Measurements from ENCODE around the gene CPTP.

CPTP gene

GRCh38 chr1:1334835-1335234 lies 10.2 kb downstream of the CPTP start:
- no peak for DNase-seq (ENCODE audit: low read depth in 2 of 2)

GRCh38 chr1:1335283-1335682 lies 10.7 kb downstream of the CPTP start:
- no peak for DNase-seq (ENCODE audit: low read depth in 2 of 2)

- DNase-seq (ENCODE audit: low read depth in 2 of 2), result no peak
Observed at GRCh38 chr1:1335792-1336248, 11.2 kb downstream of the CPTP start.

- no peak for DNase-seq (ENCODE audit: low read depth in 2 of 2)
Observed at GRCh38 chr1:1336446-1336845, 11.8 kb downstream of the CPTP start.

GRCh38 chr1:1336931-1337792 lies 12.6 kb downstream of the CPTP start:
- no peak for DNase-seq (ENCODE audit: low read depth in 2 of 2)

GRCh38 chr1:1337793-1338147 lies 13.2 kb downstream of the CPTP start:
- DNase-seq (ENCODE audit: low read depth in 2 of 2), result no peak

GRCh38 chr1:1338278-1338677 lies 13.7 kb downstream of the CPTP start:
- DNase-seq (ENCODE audit: low read depth in 2 of 2), result no peak

GRCh38 chr1:1340185-1340584 lies 15.6 kb downstream of the CPTP start:
- DNase-seq (ENCODE audit: low read depth in 2 of 2), result no peak

GRCh38 chr1:1340791-1341548 lies 16.4 kb downstream of the CPTP start:
- DNase-seq (ENCODE audit: low read depth in 2 of 2), result no peak

GRCh38 chr1:1341549-1342021 lies 17.0 kb downstream of the CPTP start:
- DNase-seq (ENCODE audit: low read depth in 2 of 2), result no peak

GRCh38 chr1:1342061-1342562 lies 17.5 kb downstream of the CPTP start:
- no peak for DNase-seq (ENCODE audit: low read depth in 2 of 2)

- DNase-seq (ENCODE audit: low read depth in 2 of 2), result no peak
Observed at GRCh38 chr1:1342584-1343115, 18.0 kb downstream of the CPTP start.

- DNase-seq (ENCODE audit: low read depth in 2 of 2), result no peak
Observed at GRCh38 chr1:1343811-1344421, 19.3 kb downstream of the CPTP start.

- DNase-seq (ENCODE audit: low read depth in 2 of 2), result peak; percentile 29 to 42
Observed at GRCh38 chr1:1344655-1345361, 20.2 kb downstream of the CPTP start.

- DNase-seq (ENCODE audit: low read depth in 2 of 2), result no peak
Observed at GRCh38 chr1:1345384-1345783, 20.8 kb downstream of the CPTP start.

GRCh38 chr1:1345860-1346500 lies 21.4 kb downstream of the CPTP start:
- DNase-seq (ENCODE audit: low read depth in 2 of 2), result no peak

GRCh38 chr1:1346501-1346890 lies 21.9 kb downstream of the CPTP start:
- DNase-seq (ENCODE audit: low read depth in 2 of 2), result no peak

GRCh38 chr1:1347026-1347595 lies 22.5 kb downstream of the CPTP start:
- no peak for DNase-seq (ENCODE audit: low read depth in 2 of 2)

GRCh38 chr1:1347663-1348419 lies 23.2 kb downstream of the CPTP start:
- no peak for DNase-seq (ENCODE audit: low read depth in 2 of 2)

Data from activated CD8-positive, alpha-beta memory T cell treated with anti-CD3 and anti-CD28 coated beads for 4 hours (primary cell).